Measurements from ENCODE around the gene GULP1. TPM values are rescaled to one million over a fixed set of nuclear protein-coding genes. Genes with fewer than 3 reads are reported as not detected.
"Not testable (repeated sequence)": the region's sequence is repeated elsewhere in the genome, so short reads cannot be mapped to it uniquely, and the experiment has no call there.

Gene GULP1
- total RNA-seq, 2 experiments from 2014 or later, result not detected

- DNase-seq (no peak), ATAC-seq (no peak)
- Mint-ChIP-seq H3K27me3 (ENCODE audit: low read depth) (peaks cover 37% of the 10 kb centered on the region), H3K4me3 (no peak overlapping the region), H3K27ac (no peak overlapping the region), H3K9me3 (ENCODE audit: insufficient read depth) (no peaks in the 10 kb centered on the region), H3K4me1 (ENCODE audit: low read depth) (peaks cover 14% of the 10 kb centered on the region), H3K36me3 (ENCODE audit: low read depth) (no peaks in the 10 kb centered on the region)
- ChIA-PET POLR2A (no interaction called here), CTCF (no interaction called here)
Observed at GRCh38 chr2:188295067-188295685, 3.5 kb downstream of the GULP1 start.

GRCh38 chr2:188297978-188298377 lies 6.3 kb downstream of the GULP1 start:
- ATAC-seq (no peak), DNase-seq (no peak)
- Mint-ChIP-seq H3K27ac (no peak overlapping the region), H3K36me3 (ENCODE audit: low read depth) (no peaks in the 10 kb centered on the region), H3K4me3 (no peak overlapping the region), H3K27me3 (ENCODE audit: low read depth) (peaks cover 15% of the 10 kb centered on the region), H3K4me1 (ENCODE audit: low read depth) (no peaks in the 10 kb centered on the region), H3K9me3 (ENCODE audit: insufficient read depth) (no peaks in the 10 kb centered on the region)
- CTCF ChIA-PET, result interaction anchor here (0.8 kb wide), 1 partner anchor 278 kb away, joined by 3 read pairs; no protein-coding TSS in a partner anchor
- POLR2A ChIA-PET, result no interaction called here

- H3K27ac Mint-ChIP-seq; H3K9me3 Mint-ChIP-seq (ENCODE audit: insufficient read depth); CTCF ChIA-PET; H3K27me3 Mint-ChIP-seq (ENCODE audit: low read depth); H3K4me1 Mint-ChIP-seq (ENCODE audit: low read depth); DNase-seq; H3K36me3 Mint-ChIP-seq (ENCODE audit: low read depth); ATAC-seq; H3K4me3 Mint-ChIP-seq; POLR2A ChIA-PET: not testable (repeated sequence)
Observed at GRCh38 chr2:188298937-188299371, 7.3 kb downstream of the GULP1 start.

GRCh38 chr2:188303363-188304031 lies 11.8 kb downstream of the GULP1 start:
- Mint-ChIP-seq H3K4me1 (ENCODE audit: low read depth) (no peaks in the 10 kb centered on the region), H3K4me3 (no peak overlapping the region), H3K36me3 (ENCODE audit: low read depth) (no peaks in the 10 kb centered on the region), H3K27me3 (ENCODE audit: low read depth) (no peaks in the 10 kb centered on the region), H3K27ac (no peak overlapping the region), H3K9me3 (ENCODE audit: insufficient read depth) (no peaks in the 10 kb centered on the region)
- DNase-seq (no peak), ATAC-seq (no peak)
- POLR2A ChIA-PET, result no interaction called here
- CTCF ChIA-PET, result no interaction called here

DNA sequence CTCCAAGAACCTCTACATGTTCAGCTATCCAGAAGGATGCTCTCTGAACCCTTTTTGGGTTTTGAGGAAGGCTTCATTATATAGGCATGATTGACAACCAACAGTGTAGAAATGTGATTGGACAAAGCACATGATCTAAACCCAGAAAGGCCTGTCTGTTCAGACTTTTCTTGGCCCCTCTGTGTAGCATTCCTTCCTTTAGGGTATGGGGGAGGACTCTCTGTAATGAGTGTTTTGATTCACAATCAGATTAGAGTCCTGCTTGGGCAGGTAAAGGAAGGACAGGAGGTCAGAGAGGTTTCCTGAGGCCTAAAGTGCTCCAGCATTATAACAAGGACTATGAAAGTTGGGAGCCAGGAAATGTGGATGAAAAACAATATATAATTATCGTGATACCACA lies 13.6 kb downstream of the GULP1 start:
- H3K4me1 Mint-ChIP-seq (ENCODE audit: low read depth), result no peaks in the 10 kb centered on the region
- H3K27me3 Mint-ChIP-seq (ENCODE audit: low read depth), result no peaks in the 10 kb centered on the region
- POLR2A ChIA-PET, result no interaction called here
- DNase-seq (no peak), ATAC-seq (no peak)
- H3K4me3 Mint-ChIP-seq, result no peak overlapping the region
- no peak overlapping the region for H3K27ac Mint-ChIP-seq
- CTCF ChIA-PET, result no interaction called here
- H3K9me3 Mint-ChIP-seq (ENCODE audit: insufficient read depth), result no peaks in the 10 kb centered on the region
- no peaks in the 10 kb centered on the region for H3K36me3 Mint-ChIP-seq (ENCODE audit: low read depth)

GRCh38 chr2:188306271-188306670 lies 14.6 kb downstream of the GULP1 start:
- POLR2A ChIA-PET, result no interaction called here
- no peaks in the 10 kb centered on the region for H3K4me1 Mint-ChIP-seq (ENCODE audit: low read depth)

DNA sequence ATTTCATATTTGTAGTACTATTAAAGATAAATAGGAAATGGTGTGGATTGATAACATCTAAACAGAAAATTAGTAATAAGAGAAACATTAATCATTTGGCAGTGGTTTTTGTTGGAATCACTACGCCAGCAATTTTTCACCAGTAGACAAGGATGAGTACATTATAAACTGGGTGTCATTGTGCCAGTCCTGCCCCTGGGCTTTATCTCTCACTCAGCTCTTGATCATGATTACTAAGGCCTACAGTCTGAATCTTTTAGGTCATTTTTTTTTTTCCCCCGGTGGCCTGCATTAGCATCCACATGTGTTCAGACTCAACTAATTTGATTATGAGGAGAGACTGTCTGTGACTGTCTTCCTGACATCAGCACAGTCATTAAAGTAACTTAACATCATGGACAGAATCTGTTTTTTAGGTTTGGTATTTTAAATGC lies 16.2 kb downstream of the GULP1 start:
- no peak for ATAC-seq
- Mint-ChIP-seq H3K9me3 (ENCODE audit: insufficient read depth) (no peaks in the 10 kb centered on the region), H3K4me3 (no peak overlapping the region), H3K27me3 (ENCODE audit: low read depth) (no peaks in the 10 kb centered on the region), H3K4me1 (ENCODE audit: low read depth) (no peaks in the 10 kb centered on the region), H3K27ac (no peak overlapping the region), H3K36me3 (ENCODE audit: low read depth) (no peaks in the 10 kb centered on the region)
- DNase-seq, result no peak
- CTCF ChIA-PET, result no interaction called here
- POLR2A ChIA-PET, result no interaction called here

More at GRCh38 chr2:188306271-188306670, 14.6 kb downstream of the GULP1 start:
- Mint-ChIP-seq H3K4me3 (no peak overlapping the region), H3K27me3 (ENCODE audit: low read depth) (no peaks in the 10 kb centered on the region), H3K36me3 (ENCODE audit: low read depth) (no peaks in the 10 kb centered on the region), H3K27ac (no peak overlapping the region), H3K9me3 (ENCODE audit: insufficient read depth) (no peaks in the 10 kb centered on the region)
- DNase-seq (no peak), ATAC-seq (no peak)
- CTCF ChIA-PET, result no interaction called here

DNA sequence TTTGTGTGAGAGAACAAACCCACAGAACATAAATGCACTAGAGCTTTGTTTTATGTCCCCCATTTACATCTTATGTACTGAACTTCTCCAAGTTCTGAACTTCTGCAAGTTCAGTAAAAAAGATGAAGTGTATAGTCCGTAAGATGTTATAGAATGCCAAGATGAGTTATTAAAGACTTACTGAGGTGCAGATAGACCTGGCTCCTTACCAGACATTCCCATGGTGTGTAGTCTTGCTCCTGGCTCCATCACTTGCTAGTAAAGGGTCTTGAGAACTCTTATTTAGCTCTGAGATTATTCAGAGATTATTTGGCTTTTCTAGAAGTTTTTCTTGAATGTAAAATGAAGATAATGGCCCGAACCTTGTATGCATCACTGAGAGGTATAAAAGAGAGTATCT lies 16.8 kb downstream of the GULP1 start:
- H3K4me3 Mint-ChIP-seq, result no peak overlapping the region
- CTCF ChIA-PET, result no interaction called here

DNA sequence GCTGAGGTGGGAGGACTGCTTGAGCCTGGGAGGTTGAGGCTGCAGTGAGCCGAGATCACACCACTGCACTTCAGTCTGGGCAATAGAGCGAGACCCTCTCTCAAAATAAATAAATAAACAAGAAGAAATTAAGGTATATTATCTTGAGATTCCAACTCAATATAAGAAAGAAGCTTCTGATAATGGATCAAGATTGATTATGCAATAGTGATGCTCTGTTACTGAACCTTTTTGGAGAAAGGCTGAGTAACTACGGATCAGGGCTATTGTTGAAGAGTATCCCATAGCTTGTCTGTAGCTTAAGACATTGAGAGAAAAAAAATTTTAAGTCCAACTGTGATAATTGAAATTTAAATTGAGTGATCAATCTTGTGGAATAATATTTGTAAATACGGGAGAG lies 17.7 kb downstream of the GULP1 start:
- H3K4me1 Mint-ChIP-seq (ENCODE audit: low read depth), result no peaks in the 10 kb centered on the region
- no peak for DNase-seq
- no peak overlapping the region for H3K27ac Mint-ChIP-seq
- no peaks in the 10 kb centered on the region for H3K36me3 Mint-ChIP-seq (ENCODE audit: low read depth)
- POLR2A ChIA-PET, result no interaction called here
- CTCF ChIA-PET, result no interaction called here
- no peaks in the 10 kb centered on the region for H3K27me3 Mint-ChIP-seq (ENCODE audit: low read depth)
- no peak overlapping the region for H3K4me3 Mint-ChIP-seq
- H3K9me3 Mint-ChIP-seq (ENCODE audit: insufficient read depth), result no peaks in the 10 kb centered on the region
- no peak for ATAC-seq

More for the DNA sequence above, 16.8 kb downstream of the GULP1 start:
- no peaks in the 10 kb centered on the region for H3K27me3 Mint-ChIP-seq (ENCODE audit: low read depth)
- H3K4me1 Mint-ChIP-seq (ENCODE audit: low read depth), result no peaks in the 10 kb centered on the region
- no peak for DNase-seq
- no peak for ATAC-seq
- H3K36me3 Mint-ChIP-seq (ENCODE audit: low read depth), result no peaks in the 10 kb centered on the region
- no peak overlapping the region for H3K27ac Mint-ChIP-seq
- POLR2A ChIA-PET, result no interaction called here
- no peaks in the 10 kb centered on the region for H3K9me3 Mint-ChIP-seq (ENCODE audit: insufficient read depth)

DNA sequence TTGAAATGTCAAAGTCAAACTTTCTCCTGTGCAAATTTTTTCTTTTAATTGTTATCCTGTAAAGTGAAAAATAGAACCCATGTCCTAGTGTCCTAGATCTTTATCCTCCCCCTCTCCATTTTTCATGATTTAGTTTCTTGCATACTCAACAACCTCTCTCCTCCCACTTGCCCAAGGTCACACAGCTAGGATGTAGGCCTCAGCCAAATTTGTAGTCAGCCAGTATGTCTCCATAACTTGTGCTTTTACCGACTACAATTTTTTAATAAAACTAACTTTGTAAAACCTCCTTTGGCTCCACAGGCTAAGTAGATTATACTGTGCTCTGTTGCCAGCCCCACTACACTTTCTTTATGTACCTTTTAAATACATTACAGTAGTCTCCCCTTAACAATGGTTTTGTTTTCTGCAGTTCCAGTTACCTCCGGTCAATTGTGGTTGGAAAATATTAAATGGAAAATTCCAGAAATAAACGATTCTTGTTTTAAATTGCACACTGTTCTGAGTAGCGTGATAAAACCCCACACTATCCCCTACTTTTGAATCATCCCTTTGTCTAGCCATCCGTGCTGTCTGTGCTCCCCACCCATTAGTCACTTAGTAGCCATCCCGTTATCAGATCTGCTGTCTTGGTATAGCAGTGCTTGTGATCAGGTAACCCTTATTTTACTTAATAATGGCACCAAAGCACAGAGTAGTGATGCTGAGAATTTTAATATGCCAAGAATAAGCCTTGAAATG lies 22.8 kb downstream of the GULP1 start:
- H3K27ac Mint-ChIP-seq, result no peak overlapping the region
- ATAC-seq (no peak), DNase-seq (no peak)
- ChIA-PET CTCF (no interaction called here), POLR2A (no interaction called here)
- H3K4me3 Mint-ChIP-seq, result no peak overlapping the region
- no peaks in the 10 kb centered on the region for H3K9me3 Mint-ChIP-seq (ENCODE audit: insufficient read depth)
- no peaks in the 10 kb centered on the region for H3K36me3 Mint-ChIP-seq (ENCODE audit: low read depth)
- H3K4me1 Mint-ChIP-seq (ENCODE audit: low read depth), result no peaks in the 10 kb centered on the region
- no peaks in the 10 kb centered on the region for H3K27me3 Mint-ChIP-seq (ENCODE audit: low read depth)

- H3K4me1 Mint-ChIP-seq (ENCODE audit: low read depth), result no peaks in the 10 kb centered on the region
- no peak overlapping the region for H3K27ac Mint-ChIP-seq
- ChIA-PET CTCF (no interaction called here), POLR2A (no interaction called here)
- ATAC-seq (no peak), DNase-seq (no peak)
- H3K4me3 Mint-ChIP-seq, result no peak overlapping the region
- no peaks in the 10 kb centered on the region for H3K9me3 Mint-ChIP-seq (ENCODE audit: insufficient read depth)
- no peaks in the 10 kb centered on the region for H3K36me3 Mint-ChIP-seq (ENCODE audit: low read depth)
- no peaks in the 10 kb centered on the region for H3K27me3 Mint-ChIP-seq (ENCODE audit: low read depth)
Observed at GRCh38 chr2:188315750-188316149, 24.1 kb downstream of the GULP1 start.

- ATAC-seq (no peak), DNase-seq (no peak)
- ChIA-PET CTCF (no interaction called here), POLR2A (no interaction called here)
- Mint-ChIP-seq H3K27ac (no peak overlapping the region), H3K9me3 (ENCODE audit: insufficient read depth) (no peaks in the 10 kb centered on the region), H3K27me3 (ENCODE audit: low read depth) (no peaks in the 10 kb centered on the region), H3K4me1 (ENCODE audit: low read depth) (no peaks in the 10 kb centered on the region), H3K4me3 (no peak overlapping the region), H3K36me3 (ENCODE audit: low read depth) (no peaks in the 10 kb centered on the region)
Observed at GRCh38 chr2:188316342-188316741, 24.7 kb downstream of the GULP1 start.
